Smooth muscle cell (in vitro differentiated cells): ENCODE data around the gene ATP13A4. TPM values are rescaled to one million over a fixed set of nuclear protein-coding genes. Genes with fewer than 3 reads are reported as not detected.
A peak's percentile ranks its signal among the peaks of the same experiment; 100 is the strongest.

Experiments
- DNase-seq: peaks from one replicate; lab custom pipeline; 2025; ENCODE audit not compliant: unreplicated experiment; lab: John Stamatoyannopoulos, UW
- H2AFZ ChIP-seq: fragments of 200-600 bp; sonication (generic); 2 replicates; pipeline ENCODE4 v1.6.0; 2016; ENCODE audit warnings: antibody characterized with exemption, low read depth, mild to moderate bottlenecking
- H3F3A ChIP-seq: fragments of 200-600 bp; sonication (generic); 2 replicates; pipeline ENCODE4 v1.6.0; 2017; ENCODE audit warnings: antibody characterized with exemption, low read depth
- H3K27ac ChIP-seq: fragments of 200-600 bp; sonication (generic); 2 replicates; pipeline ENCODE4 v1.5.1; 2016; ENCODE audit warnings: low read depth, mild to moderate bottlenecking
- H3K27me3 ChIP-seq: fragments of 200-600 bp; sonication (generic); 2 replicates; pipeline ENCODE4 v1.6.1; 2016; ENCODE audit warnings: low read depth, mild to moderate bottlenecking
- H3K36me3 ChIP-seq: fragments of 200-600 bp; sonication (generic); 2 replicates; pipeline ENCODE4 v1.5.1; 2016; ENCODE audit warnings: low read depth
- H3K4me1 ChIP-seq: fragments of 200-600 bp; sonication (generic); 2 replicates; pipeline ENCODE4 v1.5.1; 2016; ENCODE audit warnings: low read depth
- H3K4me2 ChIP-seq: fragments of 200-600 bp; sonication (generic); 2 replicates; pipeline ENCODE4 v1.6.0; 2016; ENCODE audit warnings: mild to moderate bottlenecking
- H3K4me3 ChIP-seq: fragments of 200-600 bp; sonication (generic); 2 replicates; pipeline ENCODE4 v1.5.1; 2016; ENCODE audit warnings: mild to moderate bottlenecking
- H3K79me2 ChIP-seq: fragments of 200-600 bp; sonication (generic); 2 replicates; pipeline ENCODE4 v1.6.0; 2016; ENCODE audit warnings: low read depth, mild to moderate bottlenecking
- H3K9ac ChIP-seq: fragments of 200-600 bp; sonication (generic); 2 replicates; pipeline ENCODE4 v1.6.0; 2016; ENCODE audit warnings: low read depth
- H3K9me3 ChIP-seq: fragments of 200-600 bp; sonication (generic); replicated peaks from 2 replicates; pipeline ENCODE4 v1.5.1; 2016; ENCODE audit warnings: low read depth
- H4K20me1 ChIP-seq: fragments of 200-600 bp; sonication (generic); 2 replicates; pipeline ENCODE4 v1.6.0; 2016; ENCODE audit warnings: low read depth
- CTCF ChIP-seq: fragments of 200-600 bp; sonication (generic); IDR thresholded peaks from 2 replicates; pipeline ENCODE4 v1.5.1; 2017; ENCODE audit warnings: borderline replicate concordance, mild to moderate bottlenecking, antibody characterized with exemption; ENCODE audit not compliant: insufficient read depth, poor library complexity, severe bottlenecking
- WGBS: methylation state at CpG from one replicate; pipeline ENCODE4 v1.1.7; 2016; ENCODE audit warnings: low lambda C conversion rate; 5-methylcytosine and 5-hydroxymethylcytosine counted together
- polyA plus RNA-seq: library from polyadenylated mRNA; unstranded; fragments of >200 nt; fragmentation: Nextera tagmentation; extraction: Ambion mirVana; gene quantifications from 2 replicates; pipeline ENCODE4 v1.2.1, GENCODE V29; 2016
- total RNA-seq: library from RNA; depleted of rRNA; stranded (reverse); fragments of >200 nt; gene quantifications from 2 replicates; pipeline ENCODE4 v1.2.3, GENCODE V29; 2014

The ATP13A4 gene
- total and polyA plus RNA-seq, 2 experiments from 2014 or later = 0.27 to 0.50 TPM

DNA sequence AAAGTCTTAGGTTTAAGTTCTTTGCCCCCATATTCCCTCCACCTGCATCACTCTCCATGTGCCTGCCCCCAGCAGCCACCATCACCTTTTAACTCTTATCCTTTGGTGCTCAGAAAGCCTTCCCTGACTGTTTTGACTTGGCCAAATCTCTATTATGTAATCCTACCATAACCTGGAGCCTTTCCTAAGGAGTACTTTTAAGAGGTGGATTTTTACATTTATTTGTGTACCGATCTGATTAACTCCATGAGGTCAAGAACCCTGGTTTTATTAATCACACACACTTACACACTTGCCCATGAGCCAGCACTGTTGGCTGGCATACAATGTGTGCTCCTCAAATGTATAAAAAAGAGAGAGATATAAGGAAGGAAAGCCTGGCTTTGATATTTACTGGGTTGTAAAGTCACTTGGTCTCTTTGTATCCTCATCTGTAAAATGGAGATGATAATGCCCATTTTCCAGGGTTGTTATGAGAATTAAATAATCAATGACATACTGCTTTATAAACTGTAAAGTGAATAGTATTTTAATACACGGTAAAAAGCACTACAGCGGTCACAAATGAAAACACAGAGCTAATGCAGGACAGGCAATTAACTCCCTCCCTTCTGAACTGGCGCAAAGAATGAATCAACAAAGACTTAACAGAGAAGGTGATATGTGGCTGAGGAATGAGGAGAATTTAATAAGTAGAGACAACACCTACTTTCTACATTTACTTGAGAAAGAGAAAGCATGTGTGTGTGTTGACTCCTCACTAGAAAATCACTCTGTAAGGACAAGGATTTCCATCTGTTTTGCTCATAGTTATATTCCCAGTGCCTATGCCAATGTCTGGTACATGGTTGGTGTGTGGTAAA is 45.4 kb downstream of the ATP13A4 start:
- Histone ChIP-seq H3K4me3 (no peak overlapping the region), H3K36me3 (no peaks in the 10 kb centered on the region), H2AFZ (no peak overlapping the region), H3K79me2 (no peaks in the 10 kb centered on the region), H3K9me3 (no peaks in the 10 kb centered on the region), H3K9ac (no peak overlapping the region), H3K4me1 (no peaks in the 10 kb centered on the region), H3K27ac (no peak overlapping the region), H4K20me1 (no peaks in the 10 kb centered on the region), H3K4me2 (no peak overlapping the region), H3K27me3 (no peaks in the 10 kb centered on the region), H3F3A (no peaks in the 10 kb centered on the region)
- no peak for DNase-seq
- no peak for TF ChIP-seq CTCF
- WGBS = 65% methylated on average over 4 of the region's 4 CpGs

- no peak overlapping the region for H3K27ac ChIP-seq
- WGBS = 95% methylated on average over 2 of the region's 2 CpGs
- no peaks in the 10 kb centered on the region for H4K20me1 ChIP-seq
- no peaks in the 10 kb centered on the region for H3K79me2 ChIP-seq
- H3K36me3 ChIP-seq = no peaks in the 10 kb centered on the region
- no peaks in the 10 kb centered on the region for H3K9me3 ChIP-seq
- H3K27me3 ChIP-seq = no peaks in the 10 kb centered on the region
- no peak overlapping the region for H3K4me3 ChIP-seq
- no peak for DNase-seq
- no peak overlapping the region for H2AFZ ChIP-seq
- H3K4me2 ChIP-seq = no peak overlapping the region
- no peak for TF ChIP-seq CTCF
- no peak overlapping the region for H3K9ac ChIP-seq
- no peaks in the 10 kb centered on the region for H3K4me1 ChIP-seq
- no peaks in the 10 kb centered on the region for H3F3A ChIP-seq
Observed at GRCh38 chr3:193508108-193508507, 46.6 kb downstream of the ATP13A4 start.

DNA sequence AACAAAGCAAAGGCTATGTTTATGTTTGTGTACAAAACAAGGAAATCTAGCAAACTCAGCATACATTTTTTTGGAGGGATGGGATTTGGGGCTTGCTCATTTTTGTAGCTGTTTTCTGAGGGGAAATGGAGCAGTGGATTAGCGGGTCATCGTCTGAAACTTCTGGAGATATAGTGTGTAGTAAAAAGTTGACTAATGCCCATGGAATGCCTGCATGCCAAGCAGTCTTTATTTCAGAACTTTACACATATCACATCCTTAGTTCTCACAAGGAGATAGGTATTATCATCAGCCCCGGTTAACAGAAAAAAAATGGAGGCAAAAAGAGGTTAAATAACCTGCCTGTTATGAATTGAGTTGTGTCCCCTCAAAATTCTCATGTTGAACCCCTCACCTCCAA is 47.1 kb downstream of the ATP13A4 start:
- Histone ChIP-seq H3K79me2 (no peaks in the 10 kb centered on the region), H3K4me2 (peak overlapping the region; percentile 45), H3F3A (no peaks in the 10 kb centered on the region), H3K4me1 (no peaks in the 10 kb centered on the region), H3K9ac (no peak overlapping the region), H3K27ac (no peak overlapping the region), H3K9me3 (no peaks in the 10 kb centered on the region), H3K4me3 (no peak overlapping the region), H3K36me3 (no peaks in the 10 kb centered on the region), H3K27me3 (no peaks in the 10 kb centered on the region), H4K20me1 (no peaks in the 10 kb centered on the region), H2AFZ (no peak overlapping the region)
- WGBS = 14% methylated on average over 3 of the region's 3 CpGs
- no peak for DNase-seq
- TF ChIP-seq CTCF = no peak

GRCh38 chr3:193506921-193507320 is 47.8 kb downstream of the ATP13A4 start:
- 94% methylated on average over 1 of the region's 1 CpG for WGBS

More at GRCh38 chr3:193506921-193507320, 47.8 kb downstream of the ATP13A4 start:
- Histone ChIP-seq H3K27ac (no peak overlapping the region), H3K4me1 (no peaks in the 10 kb centered on the region), H3K4me3 (no peak overlapping the region), H3K9me3 (no peaks in the 10 kb centered on the region), H4K20me1 (no peaks in the 10 kb centered on the region), H3K4me2 (peak overlapping the region; percentile 45), H3K36me3 (no peaks in the 10 kb centered on the region), H3K9ac (no peak overlapping the region), H3K79me2 (no peaks in the 10 kb centered on the region), H3F3A (no peaks in the 10 kb centered on the region), H3K27me3 (no peaks in the 10 kb centered on the region), H2AFZ (no peak overlapping the region)
- no peak for DNase-seq
- TF ChIP-seq CTCF = no peak
